ENCODE data around the gene GAK. TPM values are rescaled to one million over a fixed set of nuclear protein-coding genes. Genes with fewer than 3 reads are reported as not detected.

Gene GAK
- polyA plus RNA-seq, 1 of the 3 experiments (the other 2 are of a cell fraction), result 35.9 TPM

- no peaks in the 10 kb centered on the region for H3K27me3 ChIP-seq (ENCODE audit: insufficient read depth)
- no peaks in the 10 kb centered on the region for H3F3A ChIP-seq (replicated peaks; ENCODE audit: insufficient read depth)
- POLR2A ChIA-PET, result no interaction called here
- no peak overlapping the region for H3K9ac ChIP-seq
- H3K79me2 ChIP-seq (ENCODE audit: insufficient read depth), result no peaks in the 10 kb centered on the region
- no peaks in the 10 kb centered on the region for H3K4me1 ChIP-seq (ENCODE audit: control insufficient read depth in 1 of 2, insufficient read depth in 2 of 2, low read depth in 1 of 2, low read length in 1 of 2)
- H3K4me2 ChIP-seq, result no peak overlapping the region
- 88% methylated on average over 27 of the region's 62 CpGs for WGBS (ENCODE audit: low lambda C conversion rate)
- no peak overlapping the region for H3K27ac ChIP-seq (ENCODE audit: low read depth in 2 of 2, low read length in 1 of 2)
- no peaks in the 10 kb centered on the region for H3K9me3 ChIP-seq
- no peak for TF ChIP-seq JUND (IDR thresholded peaks at IDR 0.05)
- no peak for TF ChIP-seq NFIC (IDR thresholded peaks at IDR 0.05; ENCODE audit: borderline replicate concordance)
- no peak for TF ChIP-seq FOXJ3 (CRISPR knock-in tag; IDR thresholded peaks at IDR 0.05)
- no peak for TF ChIP-seq USF2 (IDR thresholded peaks at IDR 0.05; ENCODE audit: borderline replicate concordance, low read depth, low read length)
- TF ChIP-seq FOSL2 (IDR thresholded peaks at IDR 0.05; ENCODE audit: borderline replicate concordance, low read depth), result no peak
- DNase-seq, result peak; percentile 12
- H2AFZ ChIP-seq (ENCODE audit: low read depth), result no peak overlapping the region
- no peak overlapping the region for H3K4me3 ChIP-seq (ENCODE audit: low read depth in 2 of 2, low read length in 1 of 2)
- no peaks in the 10 kb centered on the region for H3K9me2 ChIP-seq
- H3K36me3 ChIP-seq (replicated peaks in 1 of 2; ENCODE audit: control insufficient read depth in 1 of 2, insufficient read depth in 2 of 2, low read length in 1 of 2), result no peaks in the 10 kb centered on the region
- no peaks in the 10 kb centered on the region for H4K20me1 ChIP-seq (ENCODE audit: insufficient read depth)
- CTCF ChIA-PET, result no interaction called here
Measured at GRCh38 chr4:946517-947471, 14.7 kb upstream of the GAK start.

GRCh38 chr4:946103-946450, 14.0 kb upstream of the GAK start:
- H3K36me3 ChIP-seq (replicated peaks in 1 of 2; ENCODE audit: control insufficient read depth in 1 of 2, insufficient read depth in 2 of 2, low read length in 1 of 2), result no peaks in the 10 kb centered on the region
- H2AFZ ChIP-seq (ENCODE audit: low read depth), result no peak overlapping the region
- TF ChIP-seq EP300 (IDR thresholded peaks at IDR 0.05; ENCODE audit: borderline replicate concordance in 1 of 2, low read depth in 1 of 2, low read length in 1 of 2) (no peak), REST (IDR thresholded peaks at IDR 0.05; ENCODE audit: low read depth, low read length) (no peak)
- H3K4me1 ChIP-seq (ENCODE audit: control insufficient read depth in 1 of 2, insufficient read depth in 2 of 2, low read depth in 1 of 2, low read length in 1 of 2), result no peaks in the 10 kb centered on the region
- H3K4me3 ChIP-seq (ENCODE audit: low read depth in 2 of 2, low read length in 1 of 2), result no peak overlapping the region
- H3K27ac ChIP-seq (ENCODE audit: low read depth in 2 of 2, low read length in 1 of 2), result no peak overlapping the region
- H3K9me3 ChIP-seq, result no peaks in the 10 kb centered on the region
- H3K27me3 ChIP-seq (ENCODE audit: insufficient read depth), result no peaks in the 10 kb centered on the region
- no peaks in the 10 kb centered on the region for H4K20me1 ChIP-seq (ENCODE audit: insufficient read depth)
- ChIA-PET POLR2A (no interaction called here), CTCF (no interaction called here)
- DNase-seq, result no peak
- H3K4me2 ChIP-seq, result no peak overlapping the region
- no peaks in the 10 kb centered on the region for H3K79me2 ChIP-seq (ENCODE audit: insufficient read depth)
- no peaks in the 10 kb centered on the region for H3F3A ChIP-seq (replicated peaks; ENCODE audit: insufficient read depth)
- H3K9me2 ChIP-seq, result no peaks in the 10 kb centered on the region
- 75% methylated on average over 6 of the region's 9 CpGs for WGBS (ENCODE audit: low lambda C conversion rate)
- no peak overlapping the region for H3K9ac ChIP-seq

Data from SK-N-SH (cell line).